Measurements from ENCODE around the gene RAB11B.
"Not testable (repeated sequence)": the region's sequence is repeated elsewhere in the genome, so short reads cannot be mapped to it uniquely, and the experiment has no call there.

RAB11B gene

GRCh38 chr19:8438236-8438635 lies 48.1 kb downstream of the RAB11B start:
- no peak for DNase-seq (ENCODE audit: low read depth in 1 of 2, low spot score in 1 of 2)
- in situ Hi-C loops (cut with HindIII; ENCODE audit: low pct_unique_long_range_greater_than_20kb, low sequenced_read_pairs), result no loop called here
- TF ChIP-seq JUND (IDR thresholded peaks at IDR 0.05; ENCODE audit: low read depth), result no peak

- no peak for DNase-seq (ENCODE audit: low read depth in 1 of 2, low spot score in 1 of 2)
- in situ Hi-C loops (cut with HindIII; ENCODE audit: low pct_unique_long_range_greater_than_20kb, low sequenced_read_pairs), result no loop called here
- no peak for TF ChIP-seq JUND (IDR thresholded peaks at IDR 0.05; ENCODE audit: low read depth)
Measured at GRCh38 chr19:8441725-8442544, 51.8 kb downstream of the RAB11B start.

GRCh38 chr19:8444140-8444676 lies 54.0 kb downstream of the RAB11B start:
- DNase-seq (ENCODE audit: low read depth in 1 of 2, low spot score in 1 of 2); in situ Hi-C loops (cut with HindIII; ENCODE audit: low pct_unique_long_range_greater_than_20kb, low sequenced_read_pairs): not testable (repeated sequence)

- in situ Hi-C loops (cut with HindIII; ENCODE audit: low pct_unique_long_range_greater_than_20kb, low sequenced_read_pairs), result no loop called here
- no peak for TF ChIP-seq JUND (IDR thresholded peaks at IDR 0.05; ENCODE audit: low read depth)
- DNase-seq (ENCODE audit: low read depth in 1 of 2, low spot score in 1 of 2), result peak; percentile 82 to 96
Measured at GRCh38 chr19:8444677-8445487, 54.7 kb downstream of the RAB11B start, which contains the start of gene HNRNPM. Gene HNRNPM, plus strand, starts transcription at chr19:8444975. Its CDS starts 24 bp downstream, at chr19:8444999.

- DNase-seq (ENCODE audit: low read depth in 1 of 2, low spot score in 1 of 2), result peak in 1 of 2 experiments; percentile 55
- TF ChIP-seq JUND (IDR thresholded peaks at IDR 0.05; ENCODE audit: low read depth), result no peak
- in situ Hi-C loops (cut with HindIII; ENCODE audit: low pct_unique_long_range_greater_than_20kb, low sequenced_read_pairs), result no loop called here
Measured at GRCh38 chr19:8445488-8446001, 55.4 kb downstream of the RAB11B start.

GRCh38 chr19:8446061-8446709 lies 56.0 kb downstream of the RAB11B start:
- no peak for DNase-seq (ENCODE audit: low read depth in 1 of 2, low spot score in 1 of 2)
- no peak for TF ChIP-seq JUND (IDR thresholded peaks at IDR 0.05; ENCODE audit: low read depth)
- in situ Hi-C loops (cut with HindIII; ENCODE audit: low pct_unique_long_range_greater_than_20kb, low sequenced_read_pairs), result no loop called here

- DNase-seq (ENCODE audit: low read depth in 1 of 2, low spot score in 1 of 2), result peak in 1 of 2 experiments; percentile 89
- TF ChIP-seq JUND (IDR thresholded peaks at IDR 0.05; ENCODE audit: low read depth), result no peak
- in situ Hi-C loops (cut with HindIII; ENCODE audit: low pct_unique_long_range_greater_than_20kb, low sequenced_read_pairs), result no loop called here
Measured at GRCh38 chr19:8449830-8450229, 59.7 kb downstream of the RAB11B start.

GRCh38 chr19:8451377-8451776 lies 61.2 kb downstream of the RAB11B start:
- in situ Hi-C loops (cut with HindIII; ENCODE audit: low pct_unique_long_range_greater_than_20kb, low sequenced_read_pairs), result no loop called here
- DNase-seq (ENCODE audit: low read depth in 1 of 2, low spot score in 1 of 2), result no peak
- TF ChIP-seq JUND (IDR thresholded peaks at IDR 0.05; ENCODE audit: low read depth), result no peak

- TF ChIP-seq JUND (IDR thresholded peaks at IDR 0.05; ENCODE audit: low read depth), result no peak
- in situ Hi-C loops (cut with HindIII; ENCODE audit: low pct_unique_long_range_greater_than_20kb, low sequenced_read_pairs), result no loop called here
Measured at GRCh38 chr19:8451885-8452284, 61.7 kb downstream of the RAB11B start.

GRCh38 chr19:8452446-8453123 lies 62.4 kb downstream of the RAB11B start:
- no peak for TF ChIP-seq JUND (IDR thresholded peaks at IDR 0.05; ENCODE audit: low read depth)
- DNase-seq (ENCODE audit: low read depth in 1 of 2, low spot score in 1 of 2), result no peak
- in situ Hi-C loops (cut with HindIII; ENCODE audit: low pct_unique_long_range_greater_than_20kb, low sequenced_read_pairs), result no loop called here

More at GRCh38 chr19:8451885-8452284, 61.7 kb downstream of the RAB11B start:
- DNase-seq (ENCODE audit: low read depth in 1 of 2, low spot score in 1 of 2), result no peak

- DNase-seq (ENCODE audit: low read depth in 1 of 2, low spot score in 1 of 2), result no peak
- in situ Hi-C loops (cut with HindIII; ENCODE audit: low pct_unique_long_range_greater_than_20kb, low sequenced_read_pairs), result no loop called here
- no peak for TF ChIP-seq JUND (IDR thresholded peaks at IDR 0.05; ENCODE audit: low read depth)
Measured at GRCh38 chr19:8453616-8454015, 63.5 kb downstream of the RAB11B start.
